PC-9 (cell line): Measurements from ENCODE around the gene PLA2G4D. TPM values are rescaled to one million over a fixed set of nuclear protein-coding genes. Genes with fewer than 3 reads are reported as not detected.
A peak's percentile ranks its signal among the peaks of the same experiment; 100 is the strongest.

Experiments
- BruUV-seq: library from RNA; stranded (reverse); fragments of 400-500 nt; replicated peaks from 2 replicates; lab custom pipeline; 2021; lab: Mats Ljungman, UMichigan
- CTCF ChIA-PET: fragments of 300-600 bp; sonication (Branson Sonifier 250); formaldehyde crosslinking; loops from one replicate; lab custom pipeline; 2022; ENCODE audit warnings: antibody characterized with exemption; lab: Charles Lee
- POLR2A ChIA-PET: fragments of 300-600 bp; sonication (Branson Sonifier 250); formaldehyde crosslinking; loops from one replicate; lab custom pipeline; 2022; ENCODE audit warnings: antibody characterized with exemption; ENCODE audit not compliant: unreplicated experiment; lab: Charles Lee
- DNase-seq, 2 experiments: peaks; one replicate each; pipeline versions ENCODE4 v3.0.0 to v3.0.0-alpha.2; 2015 to 2022; ENCODE audit warnings: mixed read lengths in 1 of 2
- H2AFZ ChIP-seq: fragments of 200-600 bp; sonication (generic); 2 replicates; pipeline ENCODE4 v1.8.1; 2017; ENCODE audit warnings: antibody characterized with exemption
- H3F3A ChIP-seq: fragments of 200-600 bp; sonication (generic); 2 replicates; pipeline ENCODE4 v1.8.1; 2017; ENCODE audit warnings: antibody characterized with exemption, mild to moderate bottlenecking, low read depth; ENCODE audit not compliant: insufficient read depth
- H3K27ac ChIP-seq: fragments of 200-600 bp; sonication (generic); 2 replicates; pipeline ENCODE4 v1.6.1; 2016; ENCODE audit warnings: mixed run types
- H3K27me3 ChIP-seq: fragments of 200-600 bp; sonication (generic); 2 replicates; pipeline ENCODE4 v1.6.1; 2016; ENCODE audit warnings: low read depth, mixed run types; ENCODE audit not compliant: insufficient read depth
- H3K36me3 ChIP-seq: fragments of 200-600 bp; sonication (generic); 2 replicates; pipeline ENCODE4 v1.6.1; 2016; ENCODE audit warnings: low read depth, mixed run types
- H3K4me1 ChIP-seq: fragments of 200-600 bp; sonication (generic); replicated peaks from 2 replicates; pipeline ENCODE4 v1.6.1; 2016; ENCODE audit warnings: mixed run types; ENCODE audit not compliant: insufficient read depth
- H3K4me2 ChIP-seq: fragments of 200-600 bp; sonication (generic); 2 replicates; pipeline ENCODE4 v1.6.1; 2017; ENCODE audit warnings: mixed run types
- H3K4me3 ChIP-seq: fragments of 200-600 bp; sonication (generic); 2 replicates; pipeline ENCODE4 v1.6.1; 2016; ENCODE audit warnings: mixed run types
- H3K79me2 ChIP-seq: fragments of 200-600 bp; sonication (generic); 2 replicates; pipeline ENCODE4 v1.6.1; 2017; ENCODE audit warnings: low read depth, mixed run types
- H3K9me2 ChIP-seq: fragments of 200-600 bp; sonication (generic); 2 replicates; pipeline ENCODE4 v1.8.1; 2017; ENCODE audit warnings: mild to moderate bottlenecking; ENCODE audit not compliant: insufficient read depth
- H3K9me3 ChIP-seq: fragments of 200-600 bp; sonication (generic); 2 replicates; pipeline ENCODE4 v1.8.1; 2016; ENCODE audit warnings: low read depth; ENCODE audit not compliant: insufficient read depth
- H4K20me1 ChIP-seq: fragments of 200-600 bp; sonication (generic); 2 replicates; pipeline ENCODE4 v1.8.1; 2017; ENCODE audit not compliant: insufficient read depth
- EZH2 ChIP-seq: fragments of 200-600 bp; sonication (generic); IDR thresholded peaks from 2 replicates; pipeline ENCODE4 v1.8.0; 2017; ENCODE audit warnings: antibody characterized with exemption, low read depth
- intact Hi-C: fragments of 100-400 bp; cut with micrococcal nuclease; formaldehyde crosslinking; loops from one replicate; pipeline ENCODE4 v1.10.0; 2022; ENCODE audit not compliant: unreplicated experiment
- total RNA-seq: library from RNA; stranded (reverse); gene quantifications from 2 replicates; pipeline ENCODE4 v1.2.3, GENCODE V29; 2021
- TF ChIP-seq, protein P1 (sequence below): fragments of 200-600 bp; sonication (generic); conservative IDR thresholded peaks from 2 replicates; pipeline ENCODE4 v1.6.1; 2017; ENCODE audit warnings: mixed run types, antibody characterized with exemption, mild to moderate bottlenecking, moderate library complexity

PLA2G4D gene
- total RNA-seq, 1 experiment from 2014 or later = 0.90 TPM

DNA sequence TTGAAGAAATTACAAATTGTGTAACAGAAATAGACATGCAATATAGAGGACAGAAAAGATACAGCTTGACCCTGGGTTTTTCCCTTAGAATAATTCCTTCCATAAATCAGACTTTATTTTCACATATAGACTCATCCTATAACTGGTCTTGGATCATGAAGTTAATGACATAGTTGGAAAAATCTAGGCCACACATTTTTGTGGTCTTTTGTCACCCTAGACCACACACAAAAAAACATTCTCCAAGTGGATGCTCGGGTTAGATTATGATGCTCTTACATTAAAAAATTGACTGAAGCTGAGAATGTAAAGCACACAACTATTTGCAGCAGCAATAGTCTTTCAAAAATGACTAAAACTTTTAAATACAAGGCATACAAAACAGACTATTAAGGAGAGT, 7.5 kb upstream of the PLA2G4D start:
- POLR2A ChIA-PET = no interaction called here
- Histone ChIP-seq H3K36me3 (no peaks in the 10 kb centered on the region), H3K27ac (no peak overlapping the region), H2AFZ (no peak overlapping the region), H4K20me1 (no peaks in the 10 kb centered on the region), H3K9me2 (no peaks in the 10 kb centered on the region), H3K9me3 (no peaks in the 10 kb centered on the region), H3K4me3 (no peak overlapping the region), H3K4me2 (no peak overlapping the region), H3K27me3 (no peaks in the 10 kb centered on the region), H3K4me1 (peaks cover 10% of the 10 kb centered on the region), H3F3A (no peaks in the 10 kb centered on the region), H3K79me2 (no peaks in the 10 kb centered on the region)
- BruUV-seq = no TSS peak
- DNase-seq = no peak
- intact Hi-C loops = no loop called here
- TF ChIP-seq EZH2 = no peak
- CTCF ChIA-PET = no interaction called here

DNA sequence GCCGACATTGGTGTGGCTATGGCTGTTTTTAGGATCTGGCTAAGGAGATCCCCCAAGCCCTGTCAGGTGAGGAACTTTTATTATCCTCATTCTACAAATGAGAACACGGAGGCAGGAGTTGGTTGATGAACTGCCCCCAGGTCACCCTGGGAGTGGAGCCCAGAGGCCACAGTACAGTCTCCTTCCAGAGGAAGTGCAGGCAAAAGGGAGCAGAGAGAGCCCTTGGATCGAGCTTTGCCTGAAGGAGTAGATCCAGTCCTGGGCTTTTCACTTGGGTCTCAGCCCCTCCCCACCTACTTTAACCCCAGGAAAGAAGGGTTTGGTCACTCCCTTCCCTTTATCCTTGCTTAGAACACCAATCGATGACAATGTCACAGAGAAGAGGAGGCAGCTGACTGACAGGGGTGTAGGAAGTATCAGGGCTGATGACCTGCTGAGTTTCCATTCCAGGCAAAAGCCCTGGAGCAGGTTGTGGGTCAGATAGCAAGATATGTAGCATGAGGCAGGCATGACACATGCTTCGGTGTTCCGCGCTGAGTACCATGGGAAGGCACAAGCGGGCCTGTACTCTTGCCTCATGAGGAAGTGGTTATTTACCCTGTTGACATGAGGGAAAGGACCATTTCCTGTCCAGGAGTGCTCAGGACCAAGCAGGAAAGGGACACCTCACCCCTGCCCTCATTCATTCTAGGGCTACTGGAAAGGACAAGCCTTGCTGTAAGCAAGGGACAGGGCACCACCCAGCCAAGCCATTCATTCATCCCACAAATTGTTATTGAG, 5.8 kb upstream of the PLA2G4D start:
- no peak overlapping the region for H3K27ac ChIP-seq
- BruUV-seq = no TSS peak
- CTCF ChIA-PET = no interaction called here

DNA sequence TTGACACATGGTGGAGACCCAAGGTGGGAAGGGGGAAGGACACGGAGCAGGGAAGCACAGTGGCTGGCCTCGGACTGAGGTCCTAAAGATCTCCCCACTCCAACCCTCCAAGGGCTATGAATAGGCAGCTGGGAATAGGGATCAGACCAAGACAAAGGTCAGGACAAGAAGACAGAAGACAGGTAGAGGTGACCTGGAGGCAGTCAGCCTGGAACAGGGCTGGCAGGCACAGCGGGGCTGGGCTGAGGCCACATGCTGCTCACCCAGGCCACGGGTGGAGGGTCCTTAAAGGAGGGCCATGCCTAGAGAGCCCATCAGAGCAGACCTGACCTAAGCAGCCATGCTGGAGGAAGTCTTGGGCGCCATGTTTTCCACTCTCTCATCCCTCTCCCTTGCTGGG, 2.7 kb upstream of the PLA2G4D start:
- no peak for DNase-seq

More for the DNA sequence above, 5.8 kb upstream of the PLA2G4D start:
- Histone ChIP-seq H3K9me2 (no peaks in the 10 kb centered on the region), H3K9me3 (no peaks in the 10 kb centered on the region), H2AFZ (peak overlapping the region; percentile 52; the same call in 1 of the 2 replicates), H3K27me3 (no peaks in the 10 kb centered on the region), H3K4me1 (peaks cover 10% of the 10 kb centered on the region), H3K79me2 (no peaks in the 10 kb centered on the region), H4K20me1 (no peaks in the 10 kb centered on the region), H3K4me2 (no peak overlapping the region; the same call in 1 of the 2 replicates), H3F3A (no peaks in the 10 kb centered on the region), H3K4me3 (no peak overlapping the region), H3K36me3 (no peaks in the 10 kb centered on the region)
- TF ChIP-seq, protein P1, sequence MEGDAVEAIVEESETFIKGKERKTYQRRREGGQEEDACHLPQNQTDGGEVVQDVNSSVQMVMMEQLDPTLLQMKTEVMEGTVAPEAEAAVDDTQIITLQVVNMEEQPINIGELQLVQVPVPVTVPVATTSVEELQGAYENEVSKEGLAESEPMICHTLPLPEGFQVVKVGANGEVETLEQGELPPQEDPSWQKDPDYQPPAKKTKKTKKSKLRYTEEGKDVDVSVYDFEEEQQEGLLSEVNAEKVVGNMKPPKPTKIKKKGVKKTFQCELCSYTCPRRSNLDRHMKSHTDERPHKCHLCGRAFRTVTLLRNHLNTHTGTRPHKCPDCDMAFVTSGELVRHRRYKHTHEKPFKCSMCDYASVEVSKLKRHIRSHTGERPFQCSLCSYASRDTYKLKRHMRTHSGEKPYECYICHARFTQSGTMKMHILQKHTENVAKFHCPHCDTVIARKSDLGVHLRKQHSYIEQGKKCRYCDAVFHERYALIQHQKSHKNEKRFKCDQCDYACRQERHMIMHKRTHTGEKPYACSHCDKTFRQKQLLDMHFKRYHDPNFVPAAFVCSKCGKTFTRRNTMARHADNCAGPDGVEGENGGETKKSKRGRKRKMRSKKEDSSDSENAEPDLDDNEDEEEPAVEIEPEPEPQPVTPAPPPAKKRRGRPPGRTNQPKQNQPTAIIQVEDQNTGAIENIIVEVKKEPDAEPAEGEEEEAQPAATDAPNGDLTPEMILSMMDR = no peak
- no peak for TF ChIP-seq EZH2
- peak in 1 of 2 experiments; percentile 52 for DNase-seq
- POLR2A ChIA-PET = no interaction called here
- intact Hi-C loops = no loop called here

More for the DNA sequence above, 2.7 kb upstream of the PLA2G4D start:
- Histone ChIP-seq H4K20me1 (no peaks in the 10 kb centered on the region), H3K79me2 (no peaks in the 10 kb centered on the region), H2AFZ (no peak overlapping the region), H3K27me3 (no peaks in the 10 kb centered on the region), H3K9me3 (no peaks in the 10 kb centered on the region), H3K4me3 (no peak overlapping the region), H3K36me3 (no peaks in the 10 kb centered on the region), H3K4me1 (peaks cover 21% of the 10 kb centered on the region), H3F3A (no peaks in the 10 kb centered on the region), H3K27ac (no peak overlapping the region), H3K9me2 (no peaks in the 10 kb centered on the region), H3K4me2 (no peak overlapping the region)
- intact Hi-C loops = no loop called here
- no TSS peak for BruUV-seq
- TF ChIP-seq, protein P1 = no peak
- no peak for TF ChIP-seq EZH2
- ChIA-PET POLR2A (no interaction called here), CTCF (interaction anchor here (1.0 kb wide), 1 partner anchor 13 kb away, joined by 3 read pairs; no protein-coding TSS in a partner anchor)
